Activated naive CD4-positive, alpha-beta T cell treated with anti-CD3 and anti-CD28 coated beads, Interleukin-2, amount 10 ng/mL, durations not matched to agents 7 days and 5 days (primary cell): ENCODE results near the gene BAG3.
"Not testable (repeated sequence)": the region's sequence is repeated elsewhere in the genome, so short reads cannot be mapped to it uniquely, and the experiment has no call there.

Source experiments
- CTCF ChIA-PET: fragments of 350-600 bp; sonication (Branson Sonifier 250); formaldehyde crosslinking; loops from one replicate; lab custom pipeline; 2021; ENCODE audit warnings: antibody characterized with exemption; lab: Charles Lee
- DNase-seq: peaks from one replicate; pipeline ENCODE4 v3.0.0-alpha.2; 2020
- H3K27ac Mint-ChIP-seq: one replicate; pipeline ENCODE4 v1.8.0; 2021; ENCODE audit warnings: mild to moderate bottlenecking, moderate library complexity, mixed read lengths
- H3K27me3 Mint-ChIP-seq: one replicate; pipeline ENCODE4 v1.8.0; 2021; ENCODE audit warnings: mild to moderate bottlenecking, mixed read lengths
- H3K36me3 Mint-ChIP-seq: one replicate; pipeline ENCODE4 v1.8.0; 2021; ENCODE audit warnings: mixed read lengths
- H3K4me1 Mint-ChIP-seq: one replicate; pipeline ENCODE4 v1.8.0; 2021; ENCODE audit warnings: mixed read lengths
- H3K4me3 Mint-ChIP-seq: one replicate; pipeline ENCODE4 v1.8.0; 2021; ENCODE audit warnings: mild to moderate bottlenecking, moderate library complexity, mixed read lengths
- H3K9me3 Mint-ChIP-seq: one replicate; pipeline ENCODE4 v1.8.0; 2021; ENCODE audit warnings: mixed read lengths

Gene BAG3

GRCh38 chr10:119650692-119651513 lies at the start of gene BAG3:
TSS of gene BAG3 (plus strand) at chr10:119651380. CDS start at chr10:119651676, 296 bp downstream.
- H3K4me3 Mint-ChIP-seq, result peak within 1 kb of the TSS; percentile 97
- peaks cover 4% of the 10 kb centered on the region for H3K27me3 Mint-ChIP-seq
- peaks cover 14% of the 10 kb centered on the region for H3K36me3 Mint-ChIP-seq
- H3K4me1 Mint-ChIP-seq, result peaks cover 44% of the 10 kb centered on the region
- H3K27ac Mint-ChIP-seq, result peak within 1 kb of the TSS; percentile 97
- CTCF ChIA-PET, result interaction anchor here (0.8 kb wide), 1 partner anchor 49 kb away, joined by 4 read pairs; no protein-coding TSS in a partner anchor
- no peaks in the 10 kb centered on the region for H3K9me3 Mint-ChIP-seq
- peak; percentile 83 for DNase-seq

GRCh38 chr10:119602241-119603095 lies 48.7 kb upstream of the BAG3 start:
- Mint-ChIP-seq H3K4me3 (no peak overlapping the region), H3K4me1 (peaks cover 11% of the 10 kb centered on the region), H3K27ac (no peak overlapping the region), H3K27me3 (no peaks in the 10 kb centered on the region), H3K36me3 (peaks cover 5% of the 10 kb centered on the region), H3K9me3 (no peaks in the 10 kb centered on the region)
- DNase-seq, result peak; percentile 68
- CTCF ChIA-PET, result interaction anchor here (0.5 to 2.7 kb wide), 15 partner anchors 10 to 403 kb away, joined by 3 to 17 read pairs (median 4); partner anchors contain the start of genes BAG3 and RGS10

GRCh38 chr10:119604468-119604867 lies 46.7 kb upstream of the BAG3 start:
- Mint-ChIP-seq H3K4me3 (no peak overlapping the region), H3K27ac (no peak overlapping the region), H3K9me3 (no peaks in the 10 kb centered on the region), H3K4me1 (peaks cover 3% of the 10 kb centered on the region), H3K36me3 (no peaks in the 10 kb centered on the region), H3K27me3 (peaks cover 13% of the 10 kb centered on the region)
- DNase-seq, result no peak
- CTCF ChIA-PET, result interaction anchor here (0.7 kb wide), 1 partner anchor 10 kb away, joined by 3 read pairs; no protein-coding TSS in a partner anchor

DNA sequence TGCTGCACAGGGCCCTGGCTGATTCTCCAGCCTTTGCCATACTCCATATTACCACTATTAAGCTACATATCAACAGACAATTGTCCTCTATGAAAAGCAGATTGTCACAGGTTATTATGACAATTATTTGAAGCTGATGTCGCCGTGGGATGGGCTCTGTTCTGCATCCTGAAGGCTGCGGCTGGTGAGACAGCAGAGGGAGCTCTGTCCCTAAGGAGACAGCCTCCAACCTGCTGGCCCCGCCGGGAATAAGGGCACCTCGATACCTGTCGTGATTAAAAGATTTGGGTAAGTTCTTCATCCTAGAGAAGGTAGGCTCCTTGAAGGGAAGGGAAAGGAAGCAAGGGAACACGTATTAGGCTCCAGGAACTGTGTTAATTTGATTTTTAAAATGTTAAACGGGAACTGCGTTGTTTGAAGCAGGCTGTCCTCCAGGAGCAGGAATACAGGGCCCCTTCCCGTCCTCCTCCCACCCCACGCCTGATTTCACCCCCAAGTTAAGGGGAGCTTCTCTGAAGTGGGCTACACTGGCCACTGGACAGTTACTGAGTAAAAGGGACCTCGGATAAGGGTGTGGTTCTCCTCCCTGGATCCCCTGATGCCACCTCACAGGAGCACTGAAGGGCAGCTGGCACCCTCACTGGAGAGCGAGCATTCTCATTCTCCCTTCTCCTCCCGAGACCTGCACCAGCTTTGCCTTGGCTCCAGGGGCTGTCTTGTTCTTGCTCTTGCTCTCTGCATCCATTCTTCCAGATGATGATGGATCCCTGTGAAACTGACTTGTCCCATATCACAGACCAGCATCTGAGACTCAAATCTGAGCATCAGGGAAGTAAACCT lies 42.6 kb upstream of the BAG3 start:
- H3K27me3 Mint-ChIP-seq, result peaks cover 27% of the 10 kb centered on the region
- H3K9me3 Mint-ChIP-seq, result peaks cover 4% of the 10 kb centered on the region
- H3K4me1 Mint-ChIP-seq, result peaks cover 3% of the 10 kb centered on the region
- CTCF ChIA-PET, result interaction anchor here (0.7 to 2.8 kb wide), 5 partner anchors 55 to 263 kb away, joined by 3 to 13 read pairs (median 3); no protein-coding TSS in a partner anchor
- H3K27ac Mint-ChIP-seq, result no peak overlapping the region
- no peak overlapping the region for H3K4me3 Mint-ChIP-seq
- no peaks in the 10 kb centered on the region for H3K36me3 Mint-ChIP-seq
- peak; percentile 39 for DNase-seq

DNA sequence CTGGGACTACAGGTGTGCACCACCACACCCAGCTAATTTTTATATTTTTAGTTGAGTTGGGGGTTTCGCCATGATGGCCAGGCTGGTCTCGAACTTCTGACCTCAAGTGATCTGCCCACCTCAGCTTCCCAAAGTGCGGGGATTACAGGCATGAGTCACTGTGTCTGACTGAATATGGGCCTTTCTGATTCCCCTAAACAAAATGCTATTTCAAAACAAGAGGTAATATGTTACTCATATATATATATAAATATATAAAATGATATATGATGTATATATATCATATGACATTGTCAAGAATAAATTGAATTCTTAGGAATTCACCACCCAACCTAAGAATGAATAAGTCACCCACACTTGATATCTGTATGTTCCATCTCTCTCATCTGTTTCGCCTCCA lies 41.7 kb upstream of the BAG3 start:
- H3K27me3 Mint-ChIP-seq, result peaks cover 27% of the 10 kb centered on the region
- no peak overlapping the region for H3K27ac Mint-ChIP-seq
- no peaks in the 10 kb centered on the region for H3K36me3 Mint-ChIP-seq
- no peak for DNase-seq
- no peak overlapping the region for H3K4me3 Mint-ChIP-seq
- CTCF ChIA-PET, result interaction anchor here (1.4 to 2.8 kb wide), 2 partner anchors 164 to 250 kb away, joined by 3 to 13 read pairs; no protein-coding TSS in a partner anchor
- peaks cover 4% of the 10 kb centered on the region for H3K9me3 Mint-ChIP-seq
- H3K4me1 Mint-ChIP-seq, result peaks cover 3% of the 10 kb centered on the region

DNA sequence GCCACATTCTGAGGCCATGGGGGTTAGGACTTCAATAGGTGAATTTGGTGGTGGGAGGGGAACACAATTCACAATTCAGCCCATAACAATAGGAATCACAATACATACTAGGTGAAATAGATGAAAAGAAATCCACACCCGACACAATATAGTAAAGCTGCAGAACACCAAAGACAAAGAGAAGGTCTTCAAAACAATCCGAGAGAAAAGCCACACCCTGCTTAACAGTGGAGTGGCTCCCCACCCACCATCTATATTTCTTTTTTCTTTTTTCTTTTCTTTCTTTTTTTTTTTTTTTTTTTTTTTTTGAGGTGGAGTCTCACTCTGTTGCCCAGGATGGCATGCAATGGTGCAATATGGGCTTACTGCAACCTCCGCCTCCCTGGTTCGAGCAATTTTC lies 39.7 kb upstream of the BAG3 start:
- Mint-ChIP-seq H3K36me3 (no peaks in the 10 kb centered on the region), H3K4me1 (peaks cover 3% of the 10 kb centered on the region), H3K4me3 (no peak overlapping the region), H3K9me3 (peaks cover 4% of the 10 kb centered on the region), H3K27ac (no peak overlapping the region), H3K27me3 (peaks cover 30% of the 10 kb centered on the region)
- CTCF ChIA-PET, result no interaction called here
- DNase-seq, result no peak

GRCh38 chr10:119613741-119614140 lies 37.4 kb upstream of the BAG3 start:
- no peak overlapping the region for H3K4me3 Mint-ChIP-seq
- no peaks in the 10 kb centered on the region for H3K36me3 Mint-ChIP-seq
- peaks cover 4% of the 10 kb centered on the region for H3K9me3 Mint-ChIP-seq
- no peak overlapping the region for H3K27ac Mint-ChIP-seq
- H3K27me3 Mint-ChIP-seq, result peaks cover 25% of the 10 kb centered on the region
- CTCF ChIA-PET, result interaction anchor here (1.9 kb wide), 1 partner anchor 11 kb away, joined by 7 read pairs; no protein-coding TSS in a partner anchor
- no peak for DNase-seq
- H3K4me1 Mint-ChIP-seq, result no peaks in the 10 kb centered on the region

- Mint-ChIP-seq H3K27me3 (peaks cover 18% of the 10 kb centered on the region), H3K36me3 (no peaks in the 10 kb centered on the region), H3K27ac (no peak overlapping the region), H3K9me3 (peaks cover 4% of the 10 kb centered on the region), H3K4me3 (no peak overlapping the region), H3K4me1 (no peaks in the 10 kb centered on the region)
- CTCF ChIA-PET, result interaction anchor here (1.9 kb wide), 1 partner anchor 12 kb away, joined by 7 read pairs; no protein-coding TSS in a partner anchor
- no peak for DNase-seq
Observed at GRCh38 chr10:119614686-119615085, 36.5 kb upstream of the BAG3 start.

DNA sequence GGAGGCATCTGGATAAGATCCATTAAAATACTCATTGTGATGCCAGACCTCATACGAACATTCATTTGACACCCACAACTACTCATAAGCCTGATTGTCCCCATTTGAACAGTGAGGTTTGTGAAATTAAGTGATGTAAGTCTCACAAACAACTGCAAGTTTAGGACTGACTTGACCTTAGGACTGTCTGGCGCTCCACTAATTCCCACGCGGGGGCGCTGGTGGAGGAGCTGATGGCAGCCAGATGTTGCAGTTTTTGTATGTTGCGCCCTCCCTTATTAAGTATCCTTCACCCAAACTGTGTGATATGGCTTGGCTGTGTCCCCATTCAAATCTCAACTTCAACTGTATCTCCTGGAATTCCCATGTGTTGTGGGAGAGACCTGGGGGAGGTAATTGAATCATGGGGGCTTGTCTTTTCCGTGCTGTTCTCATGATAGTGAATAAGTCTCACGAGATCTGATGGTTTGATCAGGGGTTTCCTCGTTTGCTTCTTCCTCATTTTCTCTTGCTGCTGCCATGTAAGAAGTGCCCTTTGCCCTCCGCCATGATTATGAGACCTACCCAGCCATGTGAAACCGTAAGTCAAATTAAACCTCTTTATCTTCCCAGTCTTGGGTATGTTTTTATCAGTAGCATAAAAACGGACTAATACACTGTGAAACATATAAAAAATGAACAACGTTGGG lies 34.2 kb upstream of the BAG3 start:
- Mint-ChIP-seq H3K27me3 (peaks cover 8% of the 10 kb centered on the region), H3K4me3 (no peak overlapping the region), H3K27ac (no peak overlapping the region), H3K36me3 (no peaks in the 10 kb centered on the region), H3K4me1 (peaks cover 7% of the 10 kb centered on the region), H3K9me3 (no peaks in the 10 kb centered on the region)
- CTCF ChIA-PET, result interaction anchor here (0.6 to 1.0 kb wide), 2 partner anchors 13 to 134 kb away, joined by 3 read pairs; no protein-coding TSS in a partner anchor
- DNase-seq, result peak; percentile 27

GRCh38 chr10:119619215-119619614 lies 32.0 kb upstream of the BAG3 start:
- DNase-seq, result no peak
- Mint-ChIP-seq H3K27me3 (peaks cover 8% of the 10 kb centered on the region), H3K27ac (no peak overlapping the region), H3K9me3 (no peaks in the 10 kb centered on the region), H3K36me3 (no peaks in the 10 kb centered on the region), H3K4me1 (peaks cover 7% of the 10 kb centered on the region), H3K4me3 (no peak overlapping the region)
- CTCF ChIA-PET, result no interaction called here

DNA sequence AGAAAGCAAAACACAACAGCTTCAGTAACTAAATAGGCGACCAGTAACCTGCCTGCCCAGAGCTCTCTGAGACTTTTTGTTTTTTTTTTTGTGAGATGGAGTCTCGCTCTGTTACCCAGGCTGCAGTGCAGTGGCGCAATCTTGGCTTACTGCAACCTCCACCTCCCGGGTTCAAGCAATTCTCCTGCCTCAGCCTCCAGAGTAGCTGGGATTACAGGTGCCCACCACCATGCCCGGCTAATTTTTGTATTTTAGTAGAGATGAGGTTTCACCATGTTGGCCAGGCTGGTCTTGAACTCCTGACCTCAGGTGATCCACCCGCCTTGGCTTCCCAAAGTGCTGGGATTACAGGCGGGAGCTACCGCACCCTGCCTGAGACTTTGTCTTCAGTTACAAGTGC lies 31.4 kb upstream of the BAG3 start:
- H3K27me3 Mint-ChIP-seq, H3K4me1 Mint-ChIP-seq, H3K4me3 Mint-ChIP-seq, DNase-seq, H3K36me3 Mint-ChIP-seq, H3K9me3 Mint-ChIP-seq, H3K27ac Mint-ChIP-seq, CTCF ChIA-PET: not testable (repeated sequence)

- Mint-ChIP-seq H3K4me3 (no peak overlapping the region), H3K27me3 (peaks cover 8% of the 10 kb centered on the region), H3K4me1 (peaks cover 7% of the 10 kb centered on the region), H3K9me3 (no peaks in the 10 kb centered on the region), H3K36me3 (no peaks in the 10 kb centered on the region), H3K27ac (no peak overlapping the region)
- CTCF ChIA-PET, result interaction anchor here (0.7 kb wide), 1 partner anchor 18 kb away, joined by 3 read pairs; no protein-coding TSS in a partner anchor
- DNase-seq, result no peak
Observed at GRCh38 chr10:119620241-119621077, 30.7 kb upstream of the BAG3 start.
